SU-DHL-6 (cell line): Measurements from ENCODE around the gene EZH2.

Source experiments
- EZH2phosphoT487 ChIP-seq: fragments of 200-600 bp; sonication (generic), shearing (Covaris generic); conservative IDR thresholded peaks from 2 replicates; pipeline ENCODE4 v1.6.1; 2018; ENCODE audit warnings: mild to moderate bottlenecking, antibody characterized with exemption, low read length, moderate library complexity, mixed read lengths
- TF ChIP-seq, protein P1 (sequence below): fragments of 200-600 bp; sonication (generic); IDR thresholded peaks from one replicate; pipeline ENCODE4 v1.5.1; 2017; ENCODE audit warnings: antibody characterized with exemption, mild to moderate bottlenecking, low read length, moderate library complexity; ENCODE audit not compliant: insufficient read depth, poor library complexity, severe bottlenecking

DNA sequence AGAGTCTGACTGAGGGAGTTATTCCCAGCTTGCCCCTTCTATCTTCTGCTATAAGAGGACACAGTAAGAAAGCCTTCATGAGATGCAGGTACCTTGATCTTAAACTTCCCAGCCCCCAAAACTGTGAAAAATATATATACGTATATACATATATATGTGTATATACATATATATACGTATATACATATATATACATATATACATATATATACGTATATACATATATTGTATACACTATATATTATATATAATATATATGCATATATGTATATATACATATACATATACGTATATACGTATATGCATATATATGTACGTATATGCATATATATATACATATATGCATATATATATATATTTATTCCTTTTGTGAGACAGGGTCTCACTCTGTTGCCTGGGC lies 17.7 kb downstream of the EZH2 start:
- TF ChIP-seq, protein P1, sequence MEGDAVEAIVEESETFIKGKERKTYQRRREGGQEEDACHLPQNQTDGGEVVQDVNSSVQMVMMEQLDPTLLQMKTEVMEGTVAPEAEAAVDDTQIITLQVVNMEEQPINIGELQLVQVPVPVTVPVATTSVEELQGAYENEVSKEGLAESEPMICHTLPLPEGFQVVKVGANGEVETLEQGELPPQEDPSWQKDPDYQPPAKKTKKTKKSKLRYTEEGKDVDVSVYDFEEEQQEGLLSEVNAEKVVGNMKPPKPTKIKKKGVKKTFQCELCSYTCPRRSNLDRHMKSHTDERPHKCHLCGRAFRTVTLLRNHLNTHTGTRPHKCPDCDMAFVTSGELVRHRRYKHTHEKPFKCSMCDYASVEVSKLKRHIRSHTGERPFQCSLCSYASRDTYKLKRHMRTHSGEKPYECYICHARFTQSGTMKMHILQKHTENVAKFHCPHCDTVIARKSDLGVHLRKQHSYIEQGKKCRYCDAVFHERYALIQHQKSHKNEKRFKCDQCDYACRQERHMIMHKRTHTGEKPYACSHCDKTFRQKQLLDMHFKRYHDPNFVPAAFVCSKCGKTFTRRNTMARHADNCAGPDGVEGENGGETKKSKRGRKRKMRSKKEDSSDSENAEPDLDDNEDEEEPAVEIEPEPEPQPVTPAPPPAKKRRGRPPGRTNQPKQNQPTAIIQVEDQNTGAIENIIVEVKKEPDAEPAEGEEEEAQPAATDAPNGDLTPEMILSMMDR: no peak
- TF ChIP-seq EZH2phosphoT487: no peak
